Measurements from ENCODE around the gene KRTAP3-2. TPM values are rescaled to one million over a fixed set of nuclear protein-coding genes. Genes with fewer than 3 reads are reported as not detected.
"Not testable (repeated sequence)": the region's sequence is repeated elsewhere in the genome, so short reads cannot be mapped to it uniquely, and the experiment has no call there.

KRTAP3-2 gene
- total RNA-seq, result not detected

DNA sequence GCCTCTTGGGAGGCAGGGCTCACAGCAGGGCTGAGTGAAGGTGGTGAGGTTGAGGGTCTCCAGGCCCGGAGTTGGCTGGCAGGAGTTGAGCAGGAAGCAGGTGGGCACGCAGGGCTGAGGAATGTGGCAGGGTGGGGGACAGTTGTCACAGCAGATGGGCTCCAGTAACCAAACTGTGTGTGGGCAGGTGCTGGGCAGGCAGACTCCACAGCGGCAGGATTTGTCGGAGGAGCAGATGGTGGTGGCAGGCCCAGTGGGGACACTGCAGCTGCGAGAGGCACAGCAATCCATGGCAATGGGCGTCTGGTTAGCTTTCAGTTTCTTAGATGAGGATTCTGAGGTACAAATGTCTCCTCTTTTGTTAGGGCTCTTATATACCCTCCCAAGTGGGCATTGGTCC is at the start of gene KRTAP3-2:
Gene KRTAP3-2, minus strand, starts transcription at position 344 of the 400 bp plus-strand sequence. Its CDS starts 53 bp downstream, at position 291.
- H3K27ac ChIP-seq; H3K4me3 ChIP-seq; H3K9me3 ChIP-seq; DNase-seq (ENCODE audit: low spot score in 2 of 2); H3K4me1 ChIP-seq; H3K27me3 ChIP-seq; H3K36me3 ChIP-seq: not testable (repeated sequence)
- 73 to 89% methylated on average over 6 of the region's 6 CpGs for WGBS, 2 donors

DNA sequence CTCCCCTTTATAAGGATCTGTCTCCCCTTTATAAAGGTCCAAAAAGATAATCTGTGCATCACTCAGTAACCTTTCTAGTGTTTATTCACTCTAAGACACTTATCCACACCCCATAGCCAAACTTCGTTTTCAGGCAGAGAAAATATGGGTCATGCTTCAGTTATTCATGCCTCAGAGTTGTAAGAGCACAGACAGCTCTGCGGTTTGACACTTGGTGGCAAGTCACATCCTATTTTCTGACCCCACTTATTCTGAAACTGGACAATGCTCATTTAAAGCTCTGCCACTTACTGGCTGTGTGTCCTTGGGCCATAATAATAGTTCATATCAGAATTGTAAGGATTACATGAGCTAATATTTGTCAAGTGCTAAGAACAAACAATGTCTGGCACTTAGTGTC is 49.4 kb upstream of the KRTAP3-2 start:
- DNase-seq (ENCODE audit: low spot score in 2 of 2), result no peak
- Histone ChIP-seq H3K27ac (no peak overlapping the region), H3K4me1 (no peaks in the 10 kb centered on the region), H3K4me3 (no peak overlapping the region), H3K9me3 (peaks cover 0 to under 1% (median 0%) of the 10 kb centered on the region in 4 donors), H3K36me3 (no peaks in the 10 kb centered on the region), H3K27me3 (peaks cover 0 to 11% of the 10 kb centered on the region in 2 donors)
- WGBS, 2 donors, result 39 to 57% methylated on average over 2 of the region's 2 CpGs
- no peak for TF ChIP-seq POLR2A (IDR thresholded peaks at IDR 0.05)
- TF ChIP-seq EP300 (IDR thresholded peaks at IDR 0.05), result no peak
- TF ChIP-seq, protein P1, sequence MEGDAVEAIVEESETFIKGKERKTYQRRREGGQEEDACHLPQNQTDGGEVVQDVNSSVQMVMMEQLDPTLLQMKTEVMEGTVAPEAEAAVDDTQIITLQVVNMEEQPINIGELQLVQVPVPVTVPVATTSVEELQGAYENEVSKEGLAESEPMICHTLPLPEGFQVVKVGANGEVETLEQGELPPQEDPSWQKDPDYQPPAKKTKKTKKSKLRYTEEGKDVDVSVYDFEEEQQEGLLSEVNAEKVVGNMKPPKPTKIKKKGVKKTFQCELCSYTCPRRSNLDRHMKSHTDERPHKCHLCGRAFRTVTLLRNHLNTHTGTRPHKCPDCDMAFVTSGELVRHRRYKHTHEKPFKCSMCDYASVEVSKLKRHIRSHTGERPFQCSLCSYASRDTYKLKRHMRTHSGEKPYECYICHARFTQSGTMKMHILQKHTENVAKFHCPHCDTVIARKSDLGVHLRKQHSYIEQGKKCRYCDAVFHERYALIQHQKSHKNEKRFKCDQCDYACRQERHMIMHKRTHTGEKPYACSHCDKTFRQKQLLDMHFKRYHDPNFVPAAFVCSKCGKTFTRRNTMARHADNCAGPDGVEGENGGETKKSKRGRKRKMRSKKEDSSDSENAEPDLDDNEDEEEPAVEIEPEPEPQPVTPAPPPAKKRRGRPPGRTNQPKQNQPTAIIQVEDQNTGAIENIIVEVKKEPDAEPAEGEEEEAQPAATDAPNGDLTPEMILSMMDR (IDR thresholded peaks at IDR 0.05), result no peak

DNA sequence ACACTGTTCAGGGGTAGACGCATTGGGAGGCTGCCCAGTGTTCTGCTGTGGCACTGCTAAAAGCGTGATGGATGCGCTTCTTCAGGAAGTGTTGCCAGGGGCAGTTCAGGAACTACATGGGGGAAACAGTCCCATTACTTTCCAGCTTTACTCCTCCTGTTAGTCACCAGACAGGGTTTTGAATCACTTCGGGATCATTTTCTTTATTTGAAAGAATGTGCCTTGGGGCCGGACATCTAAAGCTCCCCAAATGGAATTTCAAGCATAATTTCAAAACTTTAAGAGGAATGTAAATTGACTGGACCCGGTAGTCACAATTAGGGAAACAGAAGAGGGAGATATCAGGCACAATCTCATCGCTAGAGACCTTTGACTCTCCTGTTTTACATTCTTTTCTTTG is 48.7 kb upstream of the KRTAP3-2 start:
- Histone ChIP-seq H3K27ac (no peak overlapping the region), H3K9me3 (peaks cover 0 to 3% (median 0%) of the 10 kb centered on the region in 4 donors), H3K27me3 (peaks cover 0 to 11% of the 10 kb centered on the region in 2 donors), H3K4me3 (no peak overlapping the region), H3K36me3 (no peaks in the 10 kb centered on the region), H3K4me1 (no peaks in the 10 kb centered on the region)
- DNase-seq (ENCODE audit: low spot score in 2 of 2), result no peak
- WGBS, 2 donors, result 56% methylated on average over 7 of the region's 7 CpGs
- TF ChIP-seq, protein P1 (IDR thresholded peaks at IDR 0.05), result no peak
- TF ChIP-seq POLR2A (IDR thresholded peaks at IDR 0.05) (no peak), EP300 (IDR thresholded peaks at IDR 0.05) (no peak)

- H3K9me3 ChIP-seq; H3K4me3 ChIP-seq; H3K36me3 ChIP-seq; DNase-seq (ENCODE audit: low spot score in 2 of 2); H3K27ac ChIP-seq; H3K4me1 ChIP-seq: not testable (repeated sequence)
- 68 to 71% methylated on average over 8 to 9 of the region's 33 CpGs for WGBS, 2 donors
- peaks cover 0 to 11% of the 10 kb centered on the region in 2 donors for H3K27me3 ChIP-seq
Observed at GRCh38 chr17:41046735-41047465, 47.2 kb upstream of the KRTAP3-2 start, which contains the start of gene KRTAP2-1. KRTAP2-1 (minus strand) TSS chr17:41047316; CDS start chr17:41047267, 49 bp downstream.

- WGBS, 2 donors, result 92 to 100% methylated on average over 1 of the region's 1 CpG
- H3K4me1 ChIP-seq, result no peaks in the 10 kb centered on the region
- H3K4me3 ChIP-seq, result no peak overlapping the region
Observed at GRCh38 chr17:41042953-41043352, 43.2 kb upstream of the KRTAP3-2 start.

GRCh38 chr17:41040783-41041571 is 41.3 kb upstream of the KRTAP3-2 start, which contains the start of gene KRTAP1-1:
KRTAP1-1 (minus strand) TSS chr17:41041450; CDS start chr17:41041397, 53 bp downstream.
- not testable (repeated sequence) for H3K4me3 ChIP-seq; H3K27me3 ChIP-seq; DNase-seq (ENCODE audit: low spot score in 2 of 2); H3K36me3 ChIP-seq; H3K27ac ChIP-seq; H3K9me3 ChIP-seq; H3K4me1 ChIP-seq
- 80 to 91% methylated on average over 6 to 13 of the region's 14 CpGs for WGBS, 2 donors

More at GRCh38 chr17:41042953-41043352, 43.2 kb upstream of the KRTAP3-2 start:
- H3K27me3 ChIP-seq, result peaks cover 0 to 1% of the 10 kb centered on the region in 2 donors
- no peak overlapping the region for H3K27ac ChIP-seq
- DNase-seq (ENCODE audit: low spot score in 2 of 2), result no peak
- no peak for TF ChIP-seq EP300 (IDR thresholded peaks at IDR 0.05)
- TF ChIP-seq POLR2A (IDR thresholded peaks at IDR 0.05), result no peak
- TF ChIP-seq, protein P1 (IDR thresholded peaks at IDR 0.05), result no peak
- H3K36me3 ChIP-seq, result no peaks in the 10 kb centered on the region
- H3K9me3 ChIP-seq, result peaks cover 0 to 3% (median 0%) of the 10 kb centered on the region in 4 donors
